MCF 10A (cell line): Measurements from ENCODE around the gene OR1M1. TPM values are rescaled to one million over a fixed set of nuclear protein-coding genes. Genes with fewer than 3 reads are reported as not detected.
A peak's percentile ranks its signal among the peaks of the same experiment; 100 is the strongest.

Experiments used
- BruUV-seq: library from RNA; stranded (reverse); fragments of 400-500 nt; replicated peaks from 2 replicates; lab custom pipeline; 2021; lab: Mats Ljungman, UMichigan
- CTCF ChIA-PET: fragments of 300-600 bp; sonication (Branson Sonifier 250); formaldehyde crosslinking; extraction: SDS; loops from one replicate; lab custom pipeline; 2021; ENCODE audit warnings: antibody characterized with exemption, inconsistent platforms; lab: Yijun Ruan, JAX
- POLR2A ChIA-PET: fragments of 300-600, 350-650 bp; sonication (Branson Sonifier 250); formaldehyde crosslinking; extraction: SDS; loops from one replicate; lab custom pipeline; 2020; ENCODE audit warnings: antibody characterized with exemption, inconsistent platforms; lab: Yijun Ruan, JAX
- DNase-seq: peaks from one replicate; pipeline ENCODE4 v3.0.0-alpha.2; 2018; ENCODE audit not compliant: unreplicated experiment
- H3K27ac Mint-ChIP-seq: one replicate; pipeline ENCODE4 v1.8.0; 2022; ENCODE audit warnings: mild to moderate bottlenecking, low read depth, mixed read lengths; ENCODE audit not compliant: unreplicated experiment
- H3K27me3 Mint-ChIP-seq: one replicate; pipeline ENCODE4 v1.8.0; 2022; ENCODE audit warnings: mixed read lengths; ENCODE audit not compliant: insufficient read depth, unreplicated experiment
- H3K36me3 Mint-ChIP-seq: one replicate; pipeline ENCODE4 v1.8.0; 2022; ENCODE audit warnings: mild to moderate bottlenecking, moderate library complexity, mixed read lengths; ENCODE audit not compliant: insufficient read depth, unreplicated experiment
- H3K4me1 Mint-ChIP-seq: one replicate; pipeline ENCODE4 v1.8.0; 2022; ENCODE audit warnings: mixed read lengths; ENCODE audit not compliant: insufficient read depth, unreplicated experiment
- H3K4me3 Mint-ChIP-seq: one replicate; pipeline ENCODE4 v1.8.0; 2022; ENCODE audit warnings: mild to moderate bottlenecking, moderate library complexity, mixed read lengths; ENCODE audit not compliant: unreplicated experiment
- H3K9me3 Mint-ChIP-seq: one replicate; pipeline ENCODE4 v1.8.0; 2022; ENCODE audit warnings: mixed read lengths; ENCODE audit not compliant: unreplicated experiment
- intact Hi-C: fragments of 100-400 bp; cut with micrococcal nuclease; formaldehyde crosslinking; loops from 2 replicates; pipeline ENCODE4 v1.14.1; 2022
- total RNA-seq: library from RNA; stranded (reverse); gene quantifications from 2 replicates; pipeline ENCODE4 v1.2.3, GENCODE V29; 2022
- TF ChIP-seq, protein P1 (sequence below): fragments of 200-600 bp; IDR thresholded peaks from one replicate; pipeline ENCODE4 v1.8.0; 2022; ENCODE audit warnings: antibody characterized with exemption, mild to moderate bottlenecking; ENCODE audit not compliant: unreplicated experiment

OR1M1 gene
- total RNA-seq, 1 experiment from 2014 or later = not detected

DNA sequence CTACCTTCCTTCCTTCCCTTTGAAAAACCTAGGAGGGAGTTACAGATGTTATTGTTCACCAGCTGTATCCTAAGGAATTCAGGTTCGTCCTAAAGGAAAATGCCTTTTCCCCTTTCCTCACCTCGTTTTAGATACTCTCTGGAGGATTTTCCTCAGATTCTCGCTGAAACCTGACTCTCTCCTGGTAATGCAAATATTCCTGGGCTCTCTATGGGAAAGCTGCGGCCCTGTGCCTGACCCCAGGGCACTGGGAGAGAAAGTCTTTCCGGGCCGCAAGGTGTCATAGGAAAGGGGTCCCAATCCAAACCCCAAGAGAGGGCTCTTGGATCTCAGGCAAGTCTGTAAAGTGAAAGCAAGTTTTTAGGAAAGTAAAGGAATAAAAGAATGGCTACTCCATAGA, 13.1 kb upstream of the OR1M1 start:
- Mint-ChIP-seq H3K9me3 (no peaks in the 10 kb centered on the region), H3K4me1 (peaks cover 14% of the 10 kb centered on the region), H3K36me3 (peaks cover 6% of the 10 kb centered on the region), H3K27ac (peak overlapping the region; percentile 11), H3K4me3 (no peak overlapping the region), H3K27me3 (no peaks in the 10 kb centered on the region)
- DNase-seq = no peak
- ChIA-PET CTCF (interaction anchor here (0.6 to 1.1 kb wide), 2 partner anchors 18 to 28 kb away, joined by 4 to 8 read pairs; no protein-coding TSS in a partner anchor), POLR2A (no interaction called here)
- TF ChIP-seq, protein P1, sequence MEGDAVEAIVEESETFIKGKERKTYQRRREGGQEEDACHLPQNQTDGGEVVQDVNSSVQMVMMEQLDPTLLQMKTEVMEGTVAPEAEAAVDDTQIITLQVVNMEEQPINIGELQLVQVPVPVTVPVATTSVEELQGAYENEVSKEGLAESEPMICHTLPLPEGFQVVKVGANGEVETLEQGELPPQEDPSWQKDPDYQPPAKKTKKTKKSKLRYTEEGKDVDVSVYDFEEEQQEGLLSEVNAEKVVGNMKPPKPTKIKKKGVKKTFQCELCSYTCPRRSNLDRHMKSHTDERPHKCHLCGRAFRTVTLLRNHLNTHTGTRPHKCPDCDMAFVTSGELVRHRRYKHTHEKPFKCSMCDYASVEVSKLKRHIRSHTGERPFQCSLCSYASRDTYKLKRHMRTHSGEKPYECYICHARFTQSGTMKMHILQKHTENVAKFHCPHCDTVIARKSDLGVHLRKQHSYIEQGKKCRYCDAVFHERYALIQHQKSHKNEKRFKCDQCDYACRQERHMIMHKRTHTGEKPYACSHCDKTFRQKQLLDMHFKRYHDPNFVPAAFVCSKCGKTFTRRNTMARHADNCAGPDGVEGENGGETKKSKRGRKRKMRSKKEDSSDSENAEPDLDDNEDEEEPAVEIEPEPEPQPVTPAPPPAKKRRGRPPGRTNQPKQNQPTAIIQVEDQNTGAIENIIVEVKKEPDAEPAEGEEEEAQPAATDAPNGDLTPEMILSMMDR = no peak
- BruUV-seq = no TSS peak
- intact Hi-C loops = loop anchor here (10.0 kb wide), 3 partner anchors 489 to 809 kb away; partner anchors contain the start of gene KANK3

- no TSS peak for BruUV-seq
- TF ChIP-seq, protein P1 = no peak
- Mint-ChIP-seq H3K36me3 (peaks cover 6% of the 10 kb centered on the region), H3K4me1 (peaks cover 14% of the 10 kb centered on the region), H3K9me3 (no peaks in the 10 kb centered on the region), H3K4me3 (peak overlapping the region; percentile 65), H3K27me3 (no peaks in the 10 kb centered on the region), H3K27ac (peak overlapping the region; percentile 57)
- intact Hi-C loops = loop anchor here (1.0 to 10.0 kb wide), 4 partner anchors 243 to 811 kb away; partner anchors contain the start of genes KANK3, MBD3L1 and ZNF558
- peak; percentile 100 for DNase-seq
- CTCF ChIA-PET = interaction anchor here (0.6 to 1.2 kb wide), 7 partner anchors 12 to 555 kb away, joined by 3 to 11 read pairs (median 3); no protein-coding TSS in a partner anchor
- POLR2A ChIA-PET = interaction anchor here (0.5 to 1.4 kb wide), 8 partner anchors 19 to 1496 kb away, joined by 3 to 6 read pairs (median 3); partner anchors contain the start of gene MBD3L1
Measured at GRCh38 chr19:9075064-9075949, 11.6 kb upstream of the OR1M1 start.

- Mint-ChIP-seq H3K4me3 (no peak overlapping the region), H3K36me3 (no peaks in the 10 kb centered on the region), H3K9me3 (no peaks in the 10 kb centered on the region), H3K27me3 (no peaks in the 10 kb centered on the region), H3K4me1 (peaks cover 14% of the 10 kb centered on the region), H3K27ac (no peak overlapping the region)
- ChIA-PET POLR2A (no interaction called here), CTCF (interaction anchor here (0.6 to 1.8 kb wide), 4 partner anchors 9 to 423 kb away, joined by 3 to 6 read pairs (median 4); partner anchors contain the start of gene OR1M1)
- TF ChIP-seq, protein P1 = no peak
- no TSS peak for BruUV-seq
- no peak for DNase-seq
- intact Hi-C loops = loop anchor here (10.0 kb wide), 3 partner anchors 492 to 812 kb away; partner anchors contain the start of gene KANK3
Measured at GRCh38 chr19:9076901-9077300, 10.0 kb upstream of the OR1M1 start.

GRCh38 chr19:9078651-9079050, 8.2 kb upstream of the OR1M1 start:
- no peak overlapping the region for H3K4me3 Mint-ChIP-seq
- H3K27ac Mint-ChIP-seq = no peak overlapping the region
- intact Hi-C loops = loop anchor here (1.0 to 10.0 kb wide), 4 partner anchors 463 to 814 kb away; partner anchors contain the start of gene KANK3
- TF ChIP-seq, protein P1 = no peak
- H3K9me3 Mint-ChIP-seq = no peaks in the 10 kb centered on the region
- DNase-seq = no peak
- H3K36me3 Mint-ChIP-seq = no peaks in the 10 kb centered on the region
- no TSS peak for BruUV-seq
- peaks cover 14% of the 10 kb centered on the region for H3K4me1 Mint-ChIP-seq
- ChIA-PET CTCF (interaction anchor here (0.7 to 1.8 kb wide), 2 partner anchors 425 to 1634 kb away, joined by 3 to 6 read pairs; no protein-coding TSS in a partner anchor), POLR2A (interaction anchor here (0.7 kb wide), 1 partner anchor 72 kb away, joined by 3 read pairs; no protein-coding TSS in a partner anchor)
- H3K27me3 Mint-ChIP-seq = no peaks in the 10 kb centered on the region
